T follicular helper cell (primary cell): ENCODE data around the gene MYD88.

Source experiments
- DNase-seq: peaks from one replicate; pipeline ENCODE4 v3.0.0-alpha.2; 2020; ENCODE audit warnings: low read depth

The MYD88 gene

DNA sequence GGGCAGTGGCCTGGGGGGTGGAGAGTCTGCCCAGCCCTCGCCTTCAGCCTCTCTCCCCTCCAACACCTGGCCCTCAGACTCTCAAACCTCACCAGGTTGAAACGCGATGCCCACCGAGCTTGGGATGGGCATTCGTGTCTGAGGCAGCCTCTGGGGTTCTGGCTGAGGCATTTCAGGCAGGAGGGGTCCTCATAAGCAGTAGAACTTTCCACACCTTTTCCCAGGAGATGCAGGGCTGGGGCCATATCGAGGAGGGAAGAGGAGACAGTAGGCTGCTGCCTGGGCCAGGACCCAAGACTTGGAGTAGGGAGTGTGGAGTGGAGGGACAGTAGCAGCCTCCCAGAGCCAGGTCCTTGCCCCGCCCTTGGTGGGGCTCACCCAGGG is 26.1 kb upstream of the MYD88 start:
- no peak for DNase-seq

DNA sequence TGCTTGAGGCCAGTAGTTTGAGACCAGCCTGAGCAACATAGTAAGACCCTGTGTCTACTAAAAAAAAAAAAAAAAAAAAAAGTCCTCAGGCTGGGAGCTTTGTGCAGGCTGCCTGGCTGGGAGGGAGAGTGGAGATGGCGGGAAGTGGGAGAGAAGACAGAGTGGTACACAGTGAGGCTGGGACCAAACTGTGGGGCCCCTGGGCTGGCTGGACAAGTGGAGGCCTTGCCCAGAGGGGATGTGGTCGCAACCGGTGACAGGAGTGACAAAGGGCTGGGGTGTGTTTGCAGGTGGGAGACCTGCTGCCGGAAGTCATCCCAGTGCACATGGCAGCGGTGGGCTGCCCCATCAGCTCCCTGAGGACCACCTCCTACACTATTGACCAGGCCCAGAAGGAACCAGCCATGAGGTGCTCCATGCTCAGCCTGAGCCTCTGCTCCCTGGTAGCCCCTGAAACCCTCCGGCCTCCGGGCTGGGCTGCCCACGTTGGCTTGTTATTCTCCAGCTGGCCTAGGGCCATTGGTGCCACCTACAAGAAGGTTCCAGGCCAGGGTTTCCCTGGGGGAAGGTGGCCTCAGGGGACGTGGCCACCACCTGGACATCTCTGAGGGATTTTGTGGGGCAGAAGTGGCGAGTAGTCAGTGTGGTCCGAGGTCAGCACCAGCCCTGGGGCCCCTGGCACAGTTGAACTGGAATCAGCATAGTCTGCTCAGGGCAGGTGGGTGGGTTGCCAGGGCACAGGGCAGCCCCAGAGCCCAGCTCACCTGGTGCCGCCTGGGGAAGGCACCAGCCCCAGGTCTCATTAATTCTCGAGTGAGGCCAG is 24.2 kb upstream of the MYD88 start:
- DNase-seq = no peak

DNA sequence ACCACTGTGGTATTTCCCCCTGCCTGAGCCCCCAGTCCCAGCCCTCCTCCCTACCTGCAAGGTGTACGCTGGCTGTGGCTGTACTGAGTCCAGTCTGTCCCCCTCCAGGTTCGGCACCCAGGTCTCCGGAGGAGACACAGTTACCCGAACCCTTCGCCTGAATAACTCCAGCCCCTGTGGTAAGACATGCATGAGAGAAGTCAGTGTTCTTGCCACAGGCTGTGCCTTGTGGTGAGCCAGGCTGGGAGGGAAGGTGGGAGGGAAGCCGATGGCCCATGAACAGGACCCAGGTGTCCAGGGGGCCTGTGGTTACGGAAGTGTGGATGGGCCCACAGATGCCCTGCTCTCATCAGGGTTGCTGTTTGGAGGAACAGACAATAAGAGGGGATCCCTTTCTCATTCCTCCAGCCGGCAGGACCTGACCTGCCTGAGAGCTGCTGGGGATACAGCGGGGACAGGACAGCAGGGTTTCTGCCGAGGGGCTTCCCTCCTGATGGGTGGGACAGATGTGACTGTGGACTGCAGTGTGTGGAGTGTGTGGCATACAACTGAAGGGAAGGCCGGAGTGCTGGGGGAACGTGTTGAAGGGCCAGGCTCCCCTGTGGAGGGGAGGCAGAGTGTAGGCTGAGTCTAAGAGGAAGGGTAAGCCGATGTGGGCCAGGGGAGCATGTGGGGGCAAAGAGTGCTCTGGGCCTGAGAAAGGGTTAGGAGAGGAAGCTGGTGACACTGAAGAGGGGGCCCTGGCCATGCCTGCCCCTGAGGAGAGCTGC is 23.4 kb upstream of the MYD88 start:
- DNase-seq = no peak

DNA sequence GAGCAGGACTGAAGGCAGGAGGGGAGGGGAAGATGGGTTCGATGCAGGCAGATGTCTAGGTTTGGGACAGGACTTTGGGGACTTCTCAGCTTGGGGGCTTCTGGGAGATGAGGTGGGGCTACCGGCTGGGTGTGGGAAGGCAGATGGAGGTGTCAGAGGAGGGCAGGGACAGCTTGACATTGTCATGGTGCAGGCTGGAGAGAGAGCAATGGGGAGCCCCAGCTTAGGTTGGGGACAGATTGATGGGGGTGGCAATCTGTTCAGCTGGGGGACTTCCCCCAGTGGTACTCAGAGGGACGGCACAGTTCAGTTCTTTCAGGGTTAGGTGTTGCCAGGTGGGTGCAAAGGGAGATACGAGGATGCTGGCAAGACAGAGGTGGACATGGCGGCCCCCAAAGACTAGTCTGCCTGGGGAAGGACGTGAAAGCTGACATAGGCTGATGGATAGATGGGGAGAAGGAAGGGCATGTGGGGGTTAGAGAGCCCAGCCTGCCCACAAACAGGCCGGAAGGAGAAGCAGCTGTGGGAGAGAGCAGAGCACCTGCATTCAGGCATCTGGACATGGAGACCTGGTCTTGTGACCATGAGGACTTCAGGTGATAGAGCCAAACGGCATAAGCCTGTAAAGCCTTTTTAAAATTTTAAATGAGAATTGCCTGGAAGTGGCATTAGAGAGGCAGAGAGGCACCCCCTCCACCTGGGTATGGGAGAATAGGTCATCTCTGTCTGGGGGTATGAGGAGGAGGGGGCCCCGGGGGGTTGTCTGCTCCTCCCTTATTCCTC is 22.6 kb upstream of the MYD88 start:
- DNase-seq = no peak

DNA sequence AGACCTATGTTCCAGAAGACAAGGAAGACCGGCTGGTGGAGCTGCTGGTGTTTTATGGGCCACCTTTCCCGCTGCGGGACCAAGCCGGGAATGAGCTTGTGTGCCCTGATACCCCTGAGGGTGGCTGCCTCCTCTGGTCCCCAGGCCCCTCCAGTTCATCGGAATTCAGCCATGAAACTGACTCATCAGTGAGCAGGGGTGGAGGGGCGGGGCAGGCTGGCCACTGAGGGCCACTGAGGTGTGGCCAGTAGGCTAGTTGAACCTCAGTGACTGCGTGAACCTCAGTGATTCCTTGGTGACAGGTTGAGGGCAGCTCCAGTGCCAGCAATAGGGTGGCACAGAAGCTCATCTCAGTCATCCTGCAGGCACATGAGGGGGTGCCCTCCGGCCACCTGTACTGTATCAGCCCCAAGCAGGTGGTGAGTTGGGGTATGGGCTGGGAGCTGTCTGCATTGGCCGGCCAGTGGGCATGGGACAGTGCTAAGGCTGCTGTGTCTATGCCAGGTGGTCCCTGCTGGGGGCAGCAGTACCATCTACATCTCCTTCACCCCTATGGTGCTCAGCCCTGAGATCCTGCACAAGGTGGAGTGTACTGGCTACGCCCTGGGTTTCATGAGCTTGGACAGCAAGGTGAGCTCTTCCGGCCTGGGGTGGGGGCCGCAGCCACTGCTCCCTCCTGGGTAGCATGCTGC is 21.8 kb upstream of the MYD88 start:
- DNase-seq = no peak

DNA sequence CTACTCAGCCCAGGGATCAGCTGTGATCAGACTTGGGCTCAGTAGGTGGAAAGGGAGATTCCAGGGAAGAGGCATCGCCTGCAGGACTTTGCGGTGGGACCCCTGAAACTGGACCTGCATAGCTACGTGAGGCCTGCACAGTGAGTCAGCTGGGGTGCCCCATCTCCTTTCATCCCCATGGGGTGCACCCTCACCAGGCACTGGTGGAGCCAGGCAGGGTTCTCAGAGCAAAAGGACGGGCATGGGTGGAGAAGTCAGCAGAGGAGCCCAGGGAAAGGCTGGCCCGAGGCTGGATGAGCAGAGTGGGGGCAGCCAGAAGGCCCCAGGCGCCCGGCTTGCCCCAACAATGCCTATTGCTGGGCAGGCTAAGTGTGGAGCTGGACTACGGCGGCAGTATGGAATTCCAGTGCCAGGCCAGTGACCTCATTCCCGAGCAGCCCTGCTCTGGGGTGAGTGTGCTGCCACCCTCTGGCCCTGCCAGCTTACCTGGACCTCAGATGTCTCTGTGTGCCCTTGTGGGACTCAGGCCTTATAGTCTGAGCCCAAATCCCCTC is 21.2 kb upstream of the MYD88 start:
- no peak for DNase-seq

DNA sequence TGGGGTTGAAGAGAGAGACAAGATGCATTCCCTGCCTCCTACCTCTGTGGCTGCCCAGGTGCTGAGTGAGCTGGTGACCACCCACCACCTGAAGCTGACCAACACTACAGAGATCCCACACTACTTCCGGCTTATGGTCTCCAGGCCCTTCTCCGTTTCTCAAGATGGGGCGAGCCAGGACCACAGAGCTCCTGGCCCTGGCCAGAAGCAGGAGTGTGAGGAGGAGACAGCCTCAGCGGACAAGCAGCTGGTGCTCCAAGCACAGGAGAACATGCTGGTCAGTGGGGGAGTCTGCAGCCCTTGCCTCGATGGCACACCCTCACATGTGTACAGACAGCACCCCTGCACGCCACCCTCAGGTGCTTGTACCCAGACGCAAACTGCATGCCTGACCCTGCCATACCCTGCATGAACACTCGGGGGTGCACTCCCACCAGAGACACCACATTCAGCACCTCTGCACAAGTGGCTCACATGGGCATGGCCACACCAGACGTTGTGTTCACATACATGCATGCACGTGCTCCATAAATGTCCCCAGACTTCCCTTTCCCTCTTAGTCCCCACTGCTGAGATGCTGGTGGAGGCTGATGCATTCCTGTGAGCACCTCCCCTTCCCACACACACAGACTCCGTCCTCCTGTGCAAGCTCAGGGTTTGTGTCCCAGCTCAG is 20.6 kb upstream of the MYD88 start:
- DNase-seq = peak; percentile 55

DNA sequence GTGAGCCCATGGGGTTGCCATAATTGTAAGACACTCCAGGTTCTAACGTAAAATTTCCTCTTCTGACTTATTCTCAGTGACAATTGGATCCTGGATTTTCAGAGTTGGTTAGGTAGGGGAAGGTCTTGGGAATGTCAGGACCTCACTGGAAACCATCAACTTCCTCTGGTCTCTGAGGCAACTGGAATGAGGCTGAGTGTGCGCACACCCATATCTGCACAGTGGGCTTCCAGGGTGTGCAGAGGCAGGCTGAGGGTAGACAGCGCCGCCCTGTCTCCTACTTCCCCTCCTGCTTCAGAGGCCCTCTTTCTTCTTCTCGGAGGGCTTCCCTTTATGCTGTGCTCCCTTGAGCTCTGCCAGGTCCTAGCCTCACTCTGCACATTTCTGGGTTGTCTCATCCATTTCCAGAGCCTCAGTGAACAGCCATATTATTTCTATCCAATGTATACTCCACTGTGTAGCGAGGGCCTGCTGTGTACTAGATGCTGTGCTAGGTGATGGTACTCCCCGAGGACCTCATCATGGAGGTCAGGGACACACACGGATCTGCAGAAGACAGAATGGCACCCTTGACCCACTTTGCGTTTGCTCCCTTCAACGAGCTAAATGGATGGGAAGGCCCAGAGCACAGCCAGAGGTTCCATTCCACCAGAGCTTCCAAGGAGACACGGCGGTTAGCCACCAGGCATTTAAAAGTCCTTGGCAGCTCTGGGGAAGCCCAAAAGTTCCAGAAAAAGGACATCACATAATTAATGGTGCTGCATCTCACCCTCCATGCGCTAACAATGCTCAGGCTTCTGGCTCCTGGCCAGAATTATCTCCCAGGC is 19.8 kb upstream of the MYD88 start:
- no peak for DNase-seq

DNA sequence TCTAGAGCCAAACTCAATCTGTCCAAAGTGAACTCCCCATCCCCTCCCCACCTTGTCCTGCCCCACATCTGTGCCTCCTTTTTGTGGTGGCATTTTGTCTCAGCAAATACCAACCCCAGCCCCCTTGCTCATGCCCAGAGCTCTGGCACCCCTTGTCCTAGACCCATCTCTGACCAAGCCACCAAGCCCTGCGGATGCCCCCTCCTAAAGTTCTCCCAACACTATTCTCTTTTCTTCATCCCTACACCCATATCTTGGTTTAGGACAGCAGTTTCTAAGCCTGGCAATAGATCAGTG is 19.3 kb upstream of the MYD88 start:
- no peak for DNase-seq

DNA sequence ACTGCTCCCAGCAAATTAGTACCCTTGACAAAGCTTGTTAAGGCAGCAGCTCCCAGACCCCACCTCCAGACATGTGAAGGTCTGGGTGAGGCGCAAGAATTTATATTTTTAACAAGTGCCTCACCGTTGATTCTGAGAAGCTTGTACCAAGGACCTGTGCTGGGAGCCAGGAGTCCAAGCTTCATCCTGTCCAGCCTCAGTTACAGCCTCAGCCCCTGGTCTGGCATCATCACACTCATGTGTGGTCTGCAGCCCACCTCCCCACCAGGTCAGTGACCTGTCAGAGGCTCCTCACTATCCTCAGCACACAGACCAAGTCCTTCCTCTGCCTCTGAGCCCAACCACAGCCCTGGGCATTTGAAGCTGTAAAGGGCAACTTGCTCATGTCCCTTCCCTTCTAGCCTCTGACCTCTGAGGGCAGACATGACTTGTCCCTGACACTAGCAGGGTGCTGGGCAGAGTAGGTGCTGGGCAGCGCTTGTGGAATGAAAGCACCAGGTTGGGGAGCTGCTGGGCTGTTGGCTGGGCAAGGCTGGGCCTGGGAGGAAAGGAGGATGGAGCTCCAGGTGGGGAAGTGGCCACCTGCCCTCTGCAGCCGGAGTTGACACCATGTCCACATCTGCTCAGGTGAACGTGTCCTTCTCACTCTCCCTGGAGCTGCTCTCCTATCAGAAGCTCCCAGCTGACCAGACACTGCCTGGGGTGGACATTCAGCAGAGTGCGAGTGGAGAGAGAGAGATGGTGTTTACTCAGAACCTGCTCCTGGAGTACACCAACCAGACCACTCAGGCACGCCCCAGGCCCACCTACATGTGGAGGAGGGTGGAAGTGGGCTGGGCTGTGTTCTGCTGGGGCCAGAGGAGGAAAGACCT is 18.4 kb upstream of the MYD88 start:
- no peak for DNase-seq

DNA sequence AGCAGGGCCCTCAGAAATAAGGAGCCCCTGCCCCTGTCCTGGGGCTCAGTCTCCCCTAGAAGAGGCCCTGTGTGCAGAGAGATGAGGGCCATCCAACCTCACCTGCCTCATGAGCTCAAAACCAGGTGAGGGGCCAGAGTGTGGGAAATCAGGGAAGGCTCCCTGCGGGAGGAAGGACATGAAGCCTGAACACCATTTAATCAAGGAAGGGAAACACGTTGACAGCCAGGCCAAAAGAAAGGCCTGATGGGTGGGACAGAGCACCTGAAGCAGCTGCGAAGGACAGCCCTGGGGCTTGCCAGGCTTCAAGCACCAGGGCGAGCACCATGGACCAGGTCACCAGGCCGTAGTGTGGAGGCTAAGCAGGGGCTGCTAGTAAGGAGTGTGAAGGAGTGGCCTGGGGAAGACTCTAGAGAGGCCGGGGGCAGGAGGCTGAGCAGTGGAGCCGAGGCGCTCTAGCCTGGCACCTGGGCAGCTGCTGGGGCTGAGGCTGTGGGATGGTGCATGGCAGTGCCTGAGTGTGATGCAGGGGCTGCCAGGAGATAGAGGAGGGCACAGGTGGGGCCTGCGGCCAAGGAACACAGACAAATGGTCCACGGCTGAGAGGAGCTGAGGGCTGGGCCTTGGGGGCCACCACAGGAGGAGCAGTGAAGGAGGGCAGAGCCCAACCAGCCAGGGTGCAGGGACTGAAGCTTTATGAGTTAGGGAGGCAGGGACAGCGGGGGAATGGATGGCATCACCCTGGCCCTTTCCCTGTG is 17.6 kb upstream of the MYD88 start:
- DNase-seq = no peak

DNA sequence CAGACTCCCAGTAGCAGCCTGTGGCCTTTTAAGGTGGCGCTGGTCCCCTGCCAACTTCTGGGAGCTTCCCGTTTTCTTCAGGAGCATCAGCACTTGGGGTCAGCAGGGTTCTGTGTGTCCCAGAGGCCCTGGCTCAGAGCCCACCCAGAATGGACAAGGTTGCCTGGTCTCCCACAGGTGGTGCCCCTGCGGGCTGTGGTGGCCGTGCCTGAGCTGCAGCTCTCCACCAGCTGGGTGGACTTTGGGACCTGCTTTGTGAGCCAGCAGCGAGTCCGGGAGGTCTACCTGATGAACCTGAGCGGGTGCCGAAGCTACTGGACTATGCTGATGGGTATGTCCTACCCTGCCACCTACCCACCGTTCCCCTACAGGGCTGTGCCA is 17.0 kb upstream of the MYD88 start:
- DNase-seq = no peak

DNA sequence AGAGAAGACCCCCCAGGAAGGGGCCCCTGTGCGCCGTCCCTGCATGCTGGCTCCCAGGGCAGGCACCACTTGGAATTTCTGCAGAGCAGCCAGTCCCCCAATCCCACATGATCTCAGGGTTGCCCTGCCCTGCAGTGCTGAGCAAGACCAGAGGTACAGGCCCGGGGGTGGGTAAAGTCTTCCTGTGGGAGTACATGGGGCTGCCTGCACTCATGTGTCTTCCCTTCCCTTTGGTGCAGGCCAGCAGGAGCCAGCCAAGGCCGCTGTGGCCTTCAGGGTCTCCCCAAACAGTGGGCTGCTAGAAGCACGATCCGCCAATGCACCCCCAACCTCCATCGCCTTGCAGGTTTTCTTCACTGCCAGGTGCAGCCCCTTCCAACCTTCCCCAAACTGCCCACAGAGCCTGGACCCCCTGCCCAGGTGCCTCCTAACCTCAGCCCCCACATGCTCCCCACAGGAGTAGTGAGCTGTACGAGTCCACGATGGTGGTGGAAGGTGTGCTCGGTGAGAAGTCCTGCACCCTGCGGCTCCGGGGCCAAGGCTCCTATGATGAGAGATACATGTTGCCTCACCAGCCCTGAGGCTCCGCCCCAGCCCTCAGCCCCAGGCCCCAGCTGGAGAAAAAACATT is 16.5 kb upstream of the MYD88 start:
- no peak for DNase-seq

DNA sequence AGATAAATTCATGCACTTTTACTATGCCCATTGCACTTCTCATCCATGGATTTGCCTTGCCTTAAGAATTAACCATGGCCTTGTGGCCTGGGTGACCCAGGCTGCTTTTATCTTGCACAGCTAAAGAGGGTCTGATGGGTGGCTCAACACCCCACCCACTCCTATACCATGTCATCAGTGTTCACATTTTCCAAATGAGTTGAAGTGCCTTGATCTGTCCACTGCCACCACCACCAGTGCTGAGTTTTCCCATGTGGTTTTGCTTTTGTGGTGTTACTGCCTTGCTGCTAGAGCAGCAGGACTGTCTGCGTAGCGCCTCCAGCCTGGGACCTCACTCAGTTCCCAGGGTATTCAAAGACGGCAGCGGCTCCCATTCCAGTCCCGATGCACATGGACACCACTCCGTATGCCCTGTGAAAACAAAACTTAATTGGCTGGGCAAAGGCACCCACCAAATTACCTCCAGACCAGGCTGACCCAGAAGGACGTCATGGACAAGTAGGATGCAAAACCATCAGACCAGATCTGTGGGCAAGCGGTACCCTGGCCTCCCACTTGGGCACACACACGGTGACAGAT is 15.7 kb upstream of the MYD88 start:
- DNase-seq = no peak

DNA sequence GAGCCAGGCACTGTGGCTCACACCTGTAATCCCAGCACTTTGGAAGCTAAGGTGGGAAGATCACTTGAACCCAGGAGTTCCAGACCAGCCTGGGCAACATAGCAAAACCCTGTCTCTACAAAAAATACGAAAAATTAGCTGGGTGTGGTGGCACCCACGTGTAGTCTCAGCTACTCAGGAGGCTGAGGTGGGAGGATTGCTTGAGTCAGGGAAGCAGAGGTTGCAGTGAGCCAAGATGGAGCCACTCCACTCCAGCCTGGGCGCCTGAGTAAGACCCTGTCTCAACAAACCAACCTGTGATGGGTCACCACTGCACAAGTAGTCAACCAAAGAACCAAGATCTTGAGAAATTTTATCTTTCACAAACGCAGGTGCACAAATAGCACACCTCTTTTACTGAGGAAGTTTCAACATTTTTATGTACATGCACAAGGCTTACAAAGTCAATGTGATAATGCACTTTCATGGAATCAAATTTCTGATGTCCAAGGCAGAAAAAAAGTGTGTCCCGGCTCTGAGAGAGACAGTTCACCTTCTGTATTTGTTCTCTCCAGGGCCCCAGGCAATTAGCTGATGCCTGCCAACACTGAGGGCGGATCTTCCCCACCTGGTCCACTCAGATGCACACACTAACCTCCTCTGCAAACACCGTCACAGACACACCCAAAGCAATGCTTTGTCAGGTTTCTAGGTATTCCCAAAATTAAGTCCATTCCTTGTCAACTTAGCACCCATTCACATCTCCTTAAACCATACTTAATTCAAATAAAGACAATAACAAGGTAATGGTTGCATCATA is 13.9 kb upstream of the MYD88 start:
- no peak for DNase-seq

DNA sequence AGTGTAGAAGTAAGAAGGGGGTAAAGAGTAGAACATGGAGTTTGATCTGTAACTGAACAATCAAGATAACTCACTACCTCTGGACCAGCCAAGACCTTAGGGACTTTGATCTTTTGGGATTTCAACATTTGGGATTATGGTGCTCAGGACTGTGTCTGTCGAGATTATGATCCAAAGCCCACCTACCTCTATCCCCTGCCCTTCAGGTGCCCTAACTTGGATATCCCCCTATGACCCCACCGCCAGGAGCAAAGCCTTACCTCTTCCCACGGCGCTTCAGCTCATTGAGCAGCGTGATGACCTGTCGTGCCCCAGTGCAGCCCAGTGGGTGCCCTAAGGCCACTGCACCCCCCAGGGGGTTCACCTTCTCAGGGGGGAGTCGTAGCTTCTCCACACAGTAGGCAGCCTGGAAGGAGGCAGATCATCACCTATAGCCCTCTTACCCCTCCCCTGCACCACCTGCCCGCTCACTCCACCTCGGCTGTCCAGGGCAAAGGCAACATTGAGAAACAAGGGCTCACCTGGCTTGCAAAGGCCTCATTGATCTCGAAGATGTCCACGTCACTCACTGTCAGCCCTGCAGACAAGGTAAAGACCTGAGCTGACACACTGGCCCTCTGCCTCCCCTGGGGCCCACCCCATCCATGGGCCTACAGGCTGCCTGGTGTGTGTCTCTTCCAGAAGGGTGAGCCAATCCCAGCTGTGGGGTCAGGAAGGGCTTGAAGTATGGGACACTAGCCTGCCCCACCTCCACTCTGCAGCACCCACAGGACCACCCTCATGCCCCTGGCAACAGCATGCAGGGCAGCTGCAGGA is 12.9 kb upstream of the MYD88 start:
- no peak for DNase-seq
